Measurements from ENCODE around the gene GPR87.

GPR87 gene

DNA sequence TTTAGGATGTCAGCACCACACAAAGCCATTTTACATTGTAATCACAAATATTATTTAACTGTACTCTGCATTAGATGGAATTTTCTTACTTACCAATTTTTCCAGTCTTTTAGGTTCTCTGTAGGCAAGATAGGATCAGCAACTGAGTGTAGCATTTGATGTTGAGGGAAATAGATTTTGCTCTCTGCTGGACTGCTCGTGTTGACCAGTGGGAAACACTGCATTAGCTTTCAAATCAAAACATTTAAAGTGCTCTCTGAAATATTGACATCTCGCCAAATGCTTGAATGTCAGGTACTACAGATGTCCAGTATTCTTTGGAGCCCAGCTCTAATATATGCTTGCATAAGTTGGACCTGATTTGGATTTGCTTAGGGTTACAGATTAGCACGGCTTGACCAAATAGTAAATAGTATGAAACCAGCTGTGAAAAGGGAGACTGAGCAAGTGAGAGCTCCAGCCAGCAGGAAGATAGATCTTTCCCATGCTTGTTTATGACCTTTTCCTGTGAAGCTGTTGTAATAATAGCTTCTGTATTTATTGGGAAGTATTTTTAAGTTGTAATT is 67.8 kb downstream of the GPR87 start:
- TF ChIP-seq, protein P1, sequence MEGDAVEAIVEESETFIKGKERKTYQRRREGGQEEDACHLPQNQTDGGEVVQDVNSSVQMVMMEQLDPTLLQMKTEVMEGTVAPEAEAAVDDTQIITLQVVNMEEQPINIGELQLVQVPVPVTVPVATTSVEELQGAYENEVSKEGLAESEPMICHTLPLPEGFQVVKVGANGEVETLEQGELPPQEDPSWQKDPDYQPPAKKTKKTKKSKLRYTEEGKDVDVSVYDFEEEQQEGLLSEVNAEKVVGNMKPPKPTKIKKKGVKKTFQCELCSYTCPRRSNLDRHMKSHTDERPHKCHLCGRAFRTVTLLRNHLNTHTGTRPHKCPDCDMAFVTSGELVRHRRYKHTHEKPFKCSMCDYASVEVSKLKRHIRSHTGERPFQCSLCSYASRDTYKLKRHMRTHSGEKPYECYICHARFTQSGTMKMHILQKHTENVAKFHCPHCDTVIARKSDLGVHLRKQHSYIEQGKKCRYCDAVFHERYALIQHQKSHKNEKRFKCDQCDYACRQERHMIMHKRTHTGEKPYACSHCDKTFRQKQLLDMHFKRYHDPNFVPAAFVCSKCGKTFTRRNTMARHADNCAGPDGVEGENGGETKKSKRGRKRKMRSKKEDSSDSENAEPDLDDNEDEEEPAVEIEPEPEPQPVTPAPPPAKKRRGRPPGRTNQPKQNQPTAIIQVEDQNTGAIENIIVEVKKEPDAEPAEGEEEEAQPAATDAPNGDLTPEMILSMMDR (IDR thresholded peaks at IDR 0.05) = no peak
- intact Hi-C loops (cut with DNase I; ENCODE audit: low total_unique reads) = no loop called here
- Histone ChIP-seq H3K27me3 (no peaks in the 10 kb centered on the region), H3K4me3 (no peak overlapping the region), H3K9me3 (no peaks in the 10 kb centered on the region), H3K4me1 (no peaks in the 10 kb centered on the region), H3K36me3 (no peaks in the 10 kb centered on the region), H3K27ac (no peak overlapping the region)
- no peak for DNase-seq
